Activated T-cell treated with anti-CD3 and anti-CD28 coated beads, Interleukin-2, amount 50 U/mL, for 48 hours (primary cell): Measurements from ENCODE around the gene SLC28A1.

Source experiments
- DNase-seq, 2 experiments: peaks; one replicate each; pipeline ENCODE4 v3.0.0-alpha.2; 2020

The SLC28A1 gene

GRCh38 chr15:84942456-84942855 is 58.0 kb downstream of the SLC28A1 start:
- no peak for DNase-seq

- DNase-seq: no peak
Measured at GRCh38 chr15:84944311-84944710, 59.8 kb downstream of the SLC28A1 start.

GRCh38 chr15:84944861-84945260 is 60.4 kb downstream of the SLC28A1 start:
- DNase-seq: no peak

- DNase-seq: no peak
Measured at GRCh38 chr15:84946772-84947489, 62.5 kb downstream of the SLC28A1 start.

GRCh38 chr15:84947947-84948830 is 63.7 kb downstream of the SLC28A1 start:
- no peak for DNase-seq

- DNase-seq: no peak
Measured at GRCh38 chr15:84949043-84949442, 64.6 kb downstream of the SLC28A1 start.

- no peak for DNase-seq
Measured at GRCh38 chr15:84949845-84950569, 65.5 kb downstream of the SLC28A1 start.

- DNase-seq: no peak
Measured at GRCh38 chr15:84950570-84951111, 66.2 kb downstream of the SLC28A1 start.

- DNase-seq: no peak
Measured at GRCh38 chr15:84951736-84952135, 67.3 kb downstream of the SLC28A1 start.

GRCh38 chr15:84953136-84953535 is 68.7 kb downstream of the SLC28A1 start:
- no peak for DNase-seq

- no peak for DNase-seq
Measured at GRCh38 chr15:84953726-84954125, 69.3 kb downstream of the SLC28A1 start.

GRCh38 chr15:84955089-84955848 is 70.8 kb downstream of the SLC28A1 start:
- peak; percentile 39 to 44 for DNase-seq

- no peak for DNase-seq
Measured at GRCh38 chr15:84956199-84956598, 71.7 kb downstream of the SLC28A1 start.

- no peak for DNase-seq
Measured at GRCh38 chr15:84960391-84961113, 76.1 kb downstream of the SLC28A1 start.

- DNase-seq: no peak
Measured at GRCh38 chr15:84961114-84961452, 76.6 kb downstream of the SLC28A1 start.

- no peak for DNase-seq
Measured at GRCh38 chr15:84961707-84962106, 77.2 kb downstream of the SLC28A1 start.

GRCh38 chr15:84962955-84963354 is 78.5 kb downstream of the SLC28A1 start:
- no peak for DNase-seq

- no peak for DNase-seq
Measured at GRCh38 chr15:84967380-84967779, 82.9 kb downstream of the SLC28A1 start.

- no peak for DNase-seq
Measured at GRCh38 chr15:84968301-84968700, 83.8 kb downstream of the SLC28A1 start.

GRCh38 chr15:84969257-84969656 is 84.8 kb downstream of the SLC28A1 start:
- no peak for DNase-seq

GRCh38 chr15:84970843-84971242 is 86.4 kb downstream of the SLC28A1 start:
- no peak for DNase-seq
